PFSK-1 (cell line): ENCODE data around the gene RELA.

Experiments used
- FOXP2 ChIP-seq: optimal IDR thresholded peaks from 2 replicates; pipeline ENCODE3; 2011; ENCODE audit warnings: borderline replicate concordance, control low read depth, inconsistent platforms; ENCODE audit not compliant: insufficient read depth; ENCODE audit errors: extremely low read length, extremely low read depth
- POLR2AphosphoS5 ChIP-seq: IDR thresholded peaks from 2 replicates; pipeline ENCODE4 v1.6.1; 2012; ENCODE audit warnings: low read depth, mild to moderate bottlenecking, control low read depth, low read length, moderate library complexity
- REST ChIP-seq, 2 experiments: IDR thresholded peaks; 2 replicates each; pipeline versions ENCODE4 v1.6.1 to v1.8.0; 2011 to 2012; ENCODE audit warnings: low read depth in 2 of 2, low read length in 2 of 2, control low read depth in 1 of 2, inconsistent platforms in 1 of 2, mild to moderate bottlenecking in 1 of 2, moderate library complexity in 1 of 2; ENCODE audit not compliant: insufficient read depth in 1 of 2
- SIN3A ChIP-seq: IDR thresholded peaks from 2 replicates; pipeline ENCODE4 v1.6.1; 2012; ENCODE audit warnings: mild to moderate bottlenecking, low read length, moderate library complexity, borderline replicate concordance; ENCODE audit not compliant: insufficient read depth
- TAF1 ChIP-seq: IDR thresholded peaks from 2 replicates; pipeline ENCODE4 v1.6.1; 2012; ENCODE audit warnings: low read length, control low read depth, borderline replicate concordance; ENCODE audit not compliant: insufficient read depth

The RELA gene

GRCh38 chr11:65610404-65610803 is 52.3 kb downstream of the RELA start:
- TF ChIP-seq TAF1 (no peak), FOXP2 (no peak), SIN3A (no peak), REST (IDR thresholded peaks at IDR 0.05; ENCODE audit: insufficient read depth in 1 of 2, low read depth in 2 of 2, low read length in 2 of 2) (no peak), POLR2AphosphoS5 (no peak)

- TF ChIP-seq SIN3A (no peak), FOXP2 (no peak), POLR2AphosphoS5 (no peak), REST (IDR thresholded peaks at IDR 0.05; ENCODE audit: insufficient read depth in 1 of 2, low read depth in 2 of 2, low read length in 2 of 2) (no peak), TAF1 (no peak)
Observed at GRCh38 chr11:65609665-65610064, 53.1 kb downstream of the RELA start.

- TF ChIP-seq TAF1 (no peak), POLR2AphosphoS5 (0 out of 2 replicates have a peak, but pooled peaks have one; percentile 17)
Observed at GRCh38 chr11:65609229-65609628, 53.5 kb downstream of the RELA start.

- TF ChIP-seq POLR2AphosphoS5 (no peak), TAF1 (no peak), REST (IDR thresholded peaks at IDR 0.05; ENCODE audit: insufficient read depth in 1 of 2, low read depth in 2 of 2, low read length in 2 of 2) (no peak), FOXP2 (no peak), SIN3A (no peak)
Observed at GRCh38 chr11:65607614-65608426, 54.9 kb downstream of the RELA start.

- TF ChIP-seq POLR2AphosphoS5 (no peak), TAF1 (no peak), SIN3A (no peak), REST (IDR thresholded peaks at IDR 0.05; ENCODE audit: insufficient read depth in 1 of 2, low read depth in 2 of 2, low read length in 2 of 2) (no peak), FOXP2 (no peak)
Observed at GRCh38 chr11:65606876-65607613, 55.7 kb downstream of the RELA start.
